A549 treated with AZD9567 at 1 μM for 4 hours (cell line): ENCODE measurements around the gene SNF8. TPM values are rescaled to one million over a fixed set of nuclear protein-coding genes. Genes with fewer than 3 reads are reported as not detected.

Source experiments
- total RNA-seq: library from RNA; stranded (reverse); fragments of 200-300 nt; extraction: Qiagen RNA extraction; gene quantifications from 5 replicates; pipeline ENCODE4 v1.2.3, GENCODE V29; 2022; ENCODE audit not compliant: insufficient read depth

Gene SNF8
- total RNA-seq = 302 to 331 TPM (median 310 TPM) in 5 replicates

GRCh38 chr17:48944515-48945260 lies at the start of gene SNF8:
TSS of gene SNF8 (minus strand) at chr17:48944842. CDS start at chr17:48944734, 108 bp downstream.

GRCh38 chr17:48908047-48908843 lies 36.4 kb downstream of the SNF8 start, which contains the start of gene UBE2Z:
TSS of gene UBE2Z (plus strand) at chr17:48908407. CDS start at chr17:48908504, 97 bp downstream.

Other genes starting within 250 kb of the SNF8 start
- not detected in 5 replicates for gene PRAC1, start 222.3 kb downstream of the SNF8 start, total RNA-seq
- gene PRAC2, start 221.7 kb downstream of the SNF8 start, total RNA-seq = not detected in 5 replicates
- gene HOXB13, start 216.1 kb downstream of the SNF8 start, total RNA-seq = 1.4 to 1.8 TPM (median 1.6 TPM) in 5 replicates
- 0.45 to 0.91 TPM (median 0.61 TPM) in 4 of 5 replicates, not detected in the other for gene TTLL6, start 127.6 kb downstream of the SNF8 start, total RNA-seq
- gene CALCOCO2, start 113.8 kb downstream of the SNF8 start, total RNA-seq = 66.8 to 84.7 TPM (median 72.8 TPM) in 5 replicates
- gene ATP5MC1, start 52.1 kb downstream of the SNF8 start, total RNA-seq = 512 to 698 TPM (median 567 TPM) in 5 replicates
- 118 to 133 TPM (median 123 TPM) in 5 replicates for gene UBE2Z, start 36.4 kb downstream of the SNF8 start, total RNA-seq
- 3.8 to 5.1 TPM (median 4.3 TPM) in 4 of 5 replicates, not detected in the other for gene GIP, start 23.8 kb upstream of the SNF8 start, total RNA-seq
- gene IGF2BP1, start 52.5 kb upstream of the SNF8 start, total RNA-seq = 70.4 to 79.5 TPM (median 72.2 TPM) in 5 replicates
- 0.20 to 0.41 TPM (median 0.39 TPM) in 4 of 5 replicates, not detected in the other for gene B4GALNT2, start 187.9 kb upstream of the SNF8 start, total RNA-seq